ENCODE measurements around the gene ZFYVE21.
"Not testable (repeated sequence)": the region's sequence is repeated elsewhere in the genome, so short reads cannot be mapped to it uniquely, and the experiment has no call there.

ZFYVE21 gene

DNA sequence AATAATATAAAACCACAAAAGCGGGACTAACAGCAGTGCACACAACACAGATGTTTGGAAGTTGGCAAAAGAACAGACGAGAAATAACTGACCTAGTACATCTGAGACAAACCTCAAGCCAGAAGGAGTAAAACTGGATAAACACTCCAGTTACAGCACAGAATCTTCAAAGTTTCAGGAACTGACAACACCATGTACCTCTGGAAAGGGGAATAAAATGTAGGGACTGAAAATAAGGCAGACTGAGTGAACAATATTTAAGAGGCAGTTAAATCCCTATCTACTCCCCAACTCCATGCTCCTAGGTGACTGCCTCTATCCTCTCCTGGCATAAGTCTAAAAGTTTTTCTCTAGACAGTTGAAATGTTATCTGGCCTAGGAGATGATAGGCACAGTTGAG is 57.9 kb downstream of the ZFYVE21 start:
- TF ChIP-seq, protein P1, sequence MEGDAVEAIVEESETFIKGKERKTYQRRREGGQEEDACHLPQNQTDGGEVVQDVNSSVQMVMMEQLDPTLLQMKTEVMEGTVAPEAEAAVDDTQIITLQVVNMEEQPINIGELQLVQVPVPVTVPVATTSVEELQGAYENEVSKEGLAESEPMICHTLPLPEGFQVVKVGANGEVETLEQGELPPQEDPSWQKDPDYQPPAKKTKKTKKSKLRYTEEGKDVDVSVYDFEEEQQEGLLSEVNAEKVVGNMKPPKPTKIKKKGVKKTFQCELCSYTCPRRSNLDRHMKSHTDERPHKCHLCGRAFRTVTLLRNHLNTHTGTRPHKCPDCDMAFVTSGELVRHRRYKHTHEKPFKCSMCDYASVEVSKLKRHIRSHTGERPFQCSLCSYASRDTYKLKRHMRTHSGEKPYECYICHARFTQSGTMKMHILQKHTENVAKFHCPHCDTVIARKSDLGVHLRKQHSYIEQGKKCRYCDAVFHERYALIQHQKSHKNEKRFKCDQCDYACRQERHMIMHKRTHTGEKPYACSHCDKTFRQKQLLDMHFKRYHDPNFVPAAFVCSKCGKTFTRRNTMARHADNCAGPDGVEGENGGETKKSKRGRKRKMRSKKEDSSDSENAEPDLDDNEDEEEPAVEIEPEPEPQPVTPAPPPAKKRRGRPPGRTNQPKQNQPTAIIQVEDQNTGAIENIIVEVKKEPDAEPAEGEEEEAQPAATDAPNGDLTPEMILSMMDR (conservative IDR thresholded peaks at IDR 0.05; ENCODE audit: low read depth, low read length), result no peak
- no peak for DNase-seq (ENCODE audit: low read depth)
- no peak overlapping the region for H3K4me3 ChIP-seq (ENCODE audit: low read depth, low read length)

DNA sequence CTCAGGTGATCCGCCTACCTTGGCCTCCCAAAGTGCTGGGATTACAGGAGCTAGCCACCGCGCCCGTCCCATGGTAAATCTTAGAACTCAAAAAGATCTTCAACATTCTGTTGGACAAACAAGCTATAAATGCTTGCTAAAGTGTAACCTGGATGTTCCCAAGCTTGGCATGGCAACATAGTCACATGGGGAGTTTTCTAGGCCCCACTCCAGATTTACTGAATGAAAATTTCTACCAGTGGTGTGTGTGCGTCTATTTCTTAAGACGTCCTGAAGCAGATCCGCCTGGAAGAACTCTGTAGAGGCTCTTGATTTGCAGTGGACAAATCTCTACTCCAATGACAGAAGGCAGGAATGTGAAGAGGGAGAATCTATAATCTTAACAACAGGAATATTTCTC is 59.9 kb downstream of the ZFYVE21 start:
- DNase-seq (ENCODE audit: low read depth), result no peak
- no peak overlapping the region for H3K4me3 ChIP-seq (ENCODE audit: low read depth, low read length)
- TF ChIP-seq, protein P1 (conservative IDR thresholded peaks at IDR 0.05; ENCODE audit: low read depth, low read length), result no peak

DNA sequence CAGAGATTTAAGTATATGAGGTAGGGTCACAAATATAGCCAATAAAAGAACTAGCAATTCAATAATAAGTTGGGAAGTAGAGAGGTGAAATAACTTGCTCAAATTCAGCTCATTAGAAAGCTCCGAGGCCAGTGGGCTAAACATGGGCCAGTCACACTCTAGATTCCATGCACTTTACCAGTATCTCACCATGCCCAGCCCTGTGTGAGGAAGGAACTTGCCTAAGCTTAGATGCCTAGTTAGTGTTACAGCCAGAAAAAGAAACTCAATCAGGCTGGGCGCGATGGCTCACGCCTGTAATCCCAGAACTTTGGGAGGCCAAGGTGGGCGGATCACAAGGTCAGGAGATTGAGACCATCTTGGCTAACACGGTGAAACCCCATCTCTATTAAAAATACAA is 60.7 kb downstream of the ZFYVE21 start:
- DNase-seq (ENCODE audit: low read depth), result not testable (repeated sequence)

GRCh38 chr14:103782376-103782775 is 66.8 kb downstream of the ZFYVE21 start:
- H3K4me3 ChIP-seq (ENCODE audit: low read depth, low read length), result no peak overlapping the region
- DNase-seq (ENCODE audit: low read depth), result no peak
- TF ChIP-seq, protein P1 (conservative IDR thresholded peaks at IDR 0.05; ENCODE audit: low read depth, low read length), result no peak

More for the DNA sequence above, 60.7 kb downstream of the ZFYVE21 start:
- not testable (repeated sequence) for H3K4me3 ChIP-seq (ENCODE audit: low read depth, low read length)

Data from choroid plexus epithelial cell (primary cell).